ENCODE data around the gene THOC5.
"Not testable (repeated sequence)": the region's sequence is repeated elsewhere in the genome, so short reads cannot be mapped to it uniquely, and the experiment has no call there.

THOC5 gene

GRCh38 chr22:29559853-29560252, 6.3 kb upstream of the THOC5 start:
- no peak for DNase-seq

- no peak for DNase-seq
Observed at GRCh38 chr22:29559030-29559429, 5.5 kb upstream of the THOC5 start.

- DNase-seq, result no peak
Observed at GRCh38 chr22:29555065-29555644, 1.6 kb upstream of the THOC5 start.

GRCh38 chr22:29552357-29552756, 1.2 kb downstream of the THOC5 start:
- not testable (repeated sequence) for DNase-seq

GRCh38 chr22:29550005-29550404, 3.6 kb downstream of the THOC5 start:
- DNase-seq, result no peak

GRCh38 chr22:29545045-29545444, 8.5 kb downstream of the THOC5 start:
- not testable (repeated sequence) for DNase-seq

- DNase-seq, result no peak
Observed at GRCh38 chr22:29541845-29542244, 11.7 kb downstream of the THOC5 start.

- DNase-seq, result no peak
Observed at GRCh38 chr22:29539105-29539504, 14.5 kb downstream of the THOC5 start.

GRCh38 chr22:29536411-29536810, 17.1 kb downstream of the THOC5 start:
- no peak for DNase-seq

GRCh38 chr22:29531419-29531818, 22.1 kb downstream of the THOC5 start:
- DNase-seq, result no peak

GRCh38 chr22:29530716-29531115, 22.8 kb downstream of the THOC5 start:
- no peak for DNase-seq

- no peak for DNase-seq
Observed at GRCh38 chr22:29528144-29528543, 25.4 kb downstream of the THOC5 start.

- DNase-seq, result no peak
Observed at GRCh38 chr22:29524442-29525191, 28.9 kb downstream of the THOC5 start.

- no peak for DNase-seq
Observed at GRCh38 chr22:29523761-29524160, 29.8 kb downstream of the THOC5 start.

- no peak for DNase-seq
Observed at GRCh38 chr22:29521526-29521925, 32.0 kb downstream of the THOC5 start.

- DNase-seq, result no peak
Observed at GRCh38 chr22:29520851-29521250, 32.7 kb downstream of the THOC5 start.

- no peak for DNase-seq
Observed at GRCh38 chr22:29519996-29520395, 33.6 kb downstream of the THOC5 start.

- DNase-seq, result no peak
Observed at GRCh38 chr22:29518427-29518826, 35.1 kb downstream of the THOC5 start.

- DNase-seq, result no peak
Observed at GRCh38 chr22:29517215-29517908, 36.2 kb downstream of the THOC5 start.

- DNase-seq, result no peak
Observed at GRCh38 chr22:29512031-29512430, 41.5 kb downstream of the THOC5 start.

GRCh38 chr22:29511126-29511862, 42.3 kb downstream of the THOC5 start:
- no peak for DNase-seq

- no peak for DNase-seq
Observed at GRCh38 chr22:29510542-29510941, 43.0 kb downstream of the THOC5 start.

GRCh38 chr22:29509815-29510214, 43.7 kb downstream of the THOC5 start:
- DNase-seq, result no peak

Data from NCI-H524 treated with DMSO at 0.1 percent for 48 hours (cell line).